ENCODE results near the gene CD74. TPM values are rescaled to one million over a fixed set of nuclear protein-coding genes. Genes with fewer than 3 reads are reported as not detected.
"Not testable (repeated sequence)": the region's sequence is repeated elsewhere in the genome, so short reads cannot be mapped to it uniquely, and the experiment has no call there.

The CD74 gene
- 118 and 123 TPM in 2 replicates for total RNA-seq (2014; rRNA removed; shearing (Covaris generic))

GRCh38 chr5:150412319-150413175, at the start of gene CD74:
Gene CD74 (minus strand): TSS chr5:150412910. CDS start chr5:150412749, 161 bp downstream.
- in situ Hi-C loops (cut with HindIII; ENCODE audit: low sequenced_read_pairs): no loop called here
- peak; percentile 58 for DNase-seq (ENCODE audit: low spot score)

- no peak for DNase-seq (ENCODE audit: low spot score)
- in situ Hi-C loops (cut with HindIII; ENCODE audit: low sequenced_read_pairs): no loop called here
These were observed 48.5 kb upstream of the CD74 start for GRCh38 chr5:150461231-150461630.

GRCh38 chr5:150460781-150461180, 48.1 kb upstream of the CD74 start:
- DNase-seq (ENCODE audit: low spot score): no peak
- in situ Hi-C loops (cut with HindIII; ENCODE audit: low sequenced_read_pairs): no loop called here

GRCh38 chr5:150458802-150459557, 46.3 kb upstream of the CD74 start:
- in situ Hi-C loops (cut with HindIII; ENCODE audit: low sequenced_read_pairs): no loop called here
- DNase-seq (ENCODE audit: low spot score): peak; percentile 59

GRCh38 chr5:150457562-150458240, 45.0 kb upstream of the CD74 start:
- in situ Hi-C loops (cut with HindIII; ENCODE audit: low sequenced_read_pairs): no loop called here
- no peak for DNase-seq (ENCODE audit: low spot score)

GRCh38 chr5:150457121-150457520, 44.4 kb upstream of the CD74 start:
- DNase-seq (ENCODE audit: low spot score): no peak

GRCh38 chr5:150454492-150455229, 42.0 kb upstream of the CD74 start:
- DNase-seq (ENCODE audit: low spot score): no peak
- in situ Hi-C loops (cut with HindIII; ENCODE audit: low sequenced_read_pairs): no loop called here

More at GRCh38 chr5:150457121-150457520, 44.4 kb upstream of the CD74 start:
- in situ Hi-C loops (cut with HindIII; ENCODE audit: low sequenced_read_pairs): no loop called here

GRCh38 chr5:150454027-150454426, 41.3 kb upstream of the CD74 start:
- DNase-seq (ENCODE audit: low spot score); in situ Hi-C loops (cut with HindIII; ENCODE audit: low sequenced_read_pairs): not testable (repeated sequence)

- in situ Hi-C loops (cut with HindIII; ENCODE audit: low sequenced_read_pairs): no loop called here
- no peak for DNase-seq (ENCODE audit: low spot score)
These were observed 40.2 kb upstream of the CD74 start for GRCh38 chr5:150452914-150453313.

GRCh38 chr5:150451594-150451993, 38.9 kb upstream of the CD74 start:
- in situ Hi-C loops (cut with HindIII; ENCODE audit: low sequenced_read_pairs): no loop called here

GRCh38 chr5:150449517-150450339, 37.0 kb upstream of the CD74 start, which contains the start of gene RPS14:
Gene RPS14 (minus strand): TSS chr5:150449739. CDS start chr5:150447733, 2,006 bp downstream.
- in situ Hi-C loops (cut with HindIII; ENCODE audit: low sequenced_read_pairs): no loop called here
- DNase-seq (ENCODE audit: low spot score): peak; percentile 89

More at GRCh38 chr5:150451594-150451993, 38.9 kb upstream of the CD74 start:
- DNase-seq (ENCODE audit: low spot score): no peak

GRCh38 chr5:150448952-150449516, 36.3 kb upstream of the CD74 start:
- no peak for DNase-seq (ENCODE audit: low spot score)
- in situ Hi-C loops (cut with HindIII; ENCODE audit: low sequenced_read_pairs): no loop called here

- no peak for DNase-seq (ENCODE audit: low spot score)
- in situ Hi-C loops (cut with HindIII; ENCODE audit: low sequenced_read_pairs): no loop called here
These were observed 35.6 kb upstream of the CD74 start for GRCh38 chr5:150448334-150448733.

GRCh38 chr5:150447188-150447587, 34.5 kb upstream of the CD74 start:
- no peak for DNase-seq (ENCODE audit: low spot score)
- in situ Hi-C loops (cut with HindIII; ENCODE audit: low sequenced_read_pairs): no loop called here

- in situ Hi-C loops (cut with HindIII; ENCODE audit: low sequenced_read_pairs): no loop called here
- DNase-seq (ENCODE audit: low spot score): no peak
These were observed 33.9 kb upstream of the CD74 start for GRCh38 chr5:150446583-150446982.

- in situ Hi-C loops (cut with HindIII; ENCODE audit: low sequenced_read_pairs): no loop called here
These were observed 33.4 kb upstream of the CD74 start for GRCh38 chr5:150446088-150446487.

GRCh38 chr5:150444770-150445169, 32.1 kb upstream of the CD74 start:
- in situ Hi-C loops (cut with HindIII; ENCODE audit: low sequenced_read_pairs): no loop called here
- no peak for DNase-seq (ENCODE audit: low spot score)

More at GRCh38 chr5:150446088-150446487, 33.4 kb upstream of the CD74 start:
- no peak for DNase-seq (ENCODE audit: low spot score)

Data from G401 (cell line).